NCI-H1417 treated with DMSO at 0.1 percent for 48 hours (cell line): ENCODE data around the gene DEK.
"Not testable (repeated sequence)": the region's sequence is repeated elsewhere in the genome, so short reads cannot be mapped to it uniquely, and the experiment has no call there.

Experiments
- DNase-seq: peaks from one replicate; lab custom pipeline; 2025; lab: John Stamatoyannopoulos, UW

DEK gene

GRCh38 chr6:18264219-18264922 is at the start of gene DEK:
DEK (minus strand) TSS chr6:18264530; CDS start chr6:18263987, 543 bp downstream.
- DNase-seq: peak; percentile 64

GRCh38 chr6:18312368-18312767 is 48.0 kb upstream of the DEK start:
- no peak for DNase-seq

- not testable (repeated sequence) for DNase-seq
Observed at GRCh38 chr6:18310010-18310409, 45.7 kb upstream of the DEK start.

- DNase-seq: no peak
Observed at GRCh38 chr6:18309046-18309445, 44.7 kb upstream of the DEK start.

GRCh38 chr6:18308070-18308735 is 43.9 kb upstream of the DEK start:
- DNase-seq: no peak

GRCh38 chr6:18306977-18307376 is 42.6 kb upstream of the DEK start:
- no peak for DNase-seq

- no peak for DNase-seq
Observed at GRCh38 chr6:18302561-18303439, 38.5 kb upstream of the DEK start.

GRCh38 chr6:18293076-18293904 is 29.0 kb upstream of the DEK start:
- no peak for DNase-seq

- no peak for DNase-seq
Observed at GRCh38 chr6:18289283-18289682, 25.0 kb upstream of the DEK start.

GRCh38 chr6:18284261-18284660 is 19.9 kb upstream of the DEK start:
- no peak for DNase-seq

- DNase-seq: no peak
Observed at GRCh38 chr6:18281564-18281963, 17.2 kb upstream of the DEK start.

GRCh38 chr6:18280084-18280483 is 15.8 kb upstream of the DEK start:
- no peak for DNase-seq

GRCh38 chr6:18279422-18279821 is 15.1 kb upstream of the DEK start:
- no peak for DNase-seq

- DNase-seq: no peak
Observed at GRCh38 chr6:18277237-18278006, 13.1 kb upstream of the DEK start.

GRCh38 chr6:18276610-18277236 is 12.4 kb upstream of the DEK start:
- DNase-seq: no peak

GRCh38 chr6:18270216-18270615 is 5.9 kb upstream of the DEK start:
- no peak for DNase-seq

- no peak for DNase-seq
Observed at GRCh38 chr6:18269717-18270116, 5.4 kb upstream of the DEK start.

- no peak for DNase-seq
Observed at GRCh38 chr6:18269253-18269652, 4.9 kb upstream of the DEK start.

- DNase-seq: no peak
Observed at GRCh38 chr6:18268066-18268465, 3.7 kb upstream of the DEK start.

GRCh38 chr6:18266523-18266912 is 2.2 kb upstream of the DEK start:
- no peak for DNase-seq
